Uterus (tissue), 2 donors: ENCODE data around the gene RBM26.

Source experiments
- POLR2A ChIP-seq, 2 donors: fragments of 450-650 bp; IDR thresholded peaks; one replicate each; pipeline ENCODE4 v1.6.1; 2016; ENCODE audit warnings: antibody characterized with exemption in 2 of 2, mild to moderate bottlenecking in 1 of 2, moderate library complexity in 1 of 2
- TF ChIP-seq, protein P1 (sequence below), 4 experiments: fragments of 200-600 bp in 2 of 4; fragments of 450-650 bp in 2 of 4; sonication (generic) in 2 of 4; IDR thresholded peaks; one replicate each; pipeline ENCODE4 v1.5.1; 2016 to 2019; ENCODE audit warnings: antibody characterized with exemption in 4 of 4, mild to moderate bottlenecking in 2 of 4, moderate library complexity in 1 of 4

DNA sequence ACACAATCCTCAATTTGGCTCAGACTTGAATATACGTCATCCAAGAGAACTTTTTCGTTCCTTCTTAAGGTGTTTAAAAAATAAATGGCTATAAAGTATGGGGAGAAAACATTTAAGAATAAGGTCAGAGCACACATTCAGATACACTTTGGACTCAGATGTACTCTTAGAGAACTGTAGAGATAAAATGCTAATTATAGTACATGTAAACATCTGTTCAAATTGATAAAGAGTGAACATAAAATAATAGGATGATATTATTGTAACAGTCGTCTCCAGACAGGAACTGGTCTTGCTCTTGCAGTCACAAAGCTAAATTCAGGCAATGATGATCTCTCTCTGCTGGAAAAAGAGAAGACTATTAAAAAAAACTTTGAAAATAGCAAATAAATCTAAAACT lies 91.4 kb downstream of the RBM26 start:
- TF ChIP-seq, protein P1, sequence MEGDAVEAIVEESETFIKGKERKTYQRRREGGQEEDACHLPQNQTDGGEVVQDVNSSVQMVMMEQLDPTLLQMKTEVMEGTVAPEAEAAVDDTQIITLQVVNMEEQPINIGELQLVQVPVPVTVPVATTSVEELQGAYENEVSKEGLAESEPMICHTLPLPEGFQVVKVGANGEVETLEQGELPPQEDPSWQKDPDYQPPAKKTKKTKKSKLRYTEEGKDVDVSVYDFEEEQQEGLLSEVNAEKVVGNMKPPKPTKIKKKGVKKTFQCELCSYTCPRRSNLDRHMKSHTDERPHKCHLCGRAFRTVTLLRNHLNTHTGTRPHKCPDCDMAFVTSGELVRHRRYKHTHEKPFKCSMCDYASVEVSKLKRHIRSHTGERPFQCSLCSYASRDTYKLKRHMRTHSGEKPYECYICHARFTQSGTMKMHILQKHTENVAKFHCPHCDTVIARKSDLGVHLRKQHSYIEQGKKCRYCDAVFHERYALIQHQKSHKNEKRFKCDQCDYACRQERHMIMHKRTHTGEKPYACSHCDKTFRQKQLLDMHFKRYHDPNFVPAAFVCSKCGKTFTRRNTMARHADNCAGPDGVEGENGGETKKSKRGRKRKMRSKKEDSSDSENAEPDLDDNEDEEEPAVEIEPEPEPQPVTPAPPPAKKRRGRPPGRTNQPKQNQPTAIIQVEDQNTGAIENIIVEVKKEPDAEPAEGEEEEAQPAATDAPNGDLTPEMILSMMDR (IDR thresholded peaks at IDR 0.05) = no peak
- no peak for TF ChIP-seq POLR2A (IDR thresholded peaks at IDR 0.05)
